Islet precursor cell (in vitro differentiated cells): Measurements from ENCODE around the gene QDPR.

Experiments
- DNase-seq: peaks from one replicate; pipeline ENCODE4 v3.0.0-alpha.2; 2018

The QDPR gene

GRCh38 chr4:17526695-17527477, 15.0 kb upstream of the QDPR start:
- no peak for DNase-seq

GRCh38 chr4:17523662-17524061, 11.8 kb upstream of the QDPR start:
- no peak for DNase-seq

GRCh38 chr4:17521595-17521994, 9.7 kb upstream of the QDPR start:
- DNase-seq: no peak

- DNase-seq: peak; percentile 77
Measured at GRCh38 chr4:17517664-17518063, 5.8 kb upstream of the QDPR start.

GRCh38 chr4:17516980-17517379, 5.1 kb upstream of the QDPR start:
- no peak for DNase-seq

- DNase-seq: no peak
Measured at GRCh38 chr4:17515445-17516407, 3.8 kb upstream of the QDPR start.

- DNase-seq: no peak
Measured at GRCh38 chr4:17514865-17515264, 3.0 kb upstream of the QDPR start, which contains the start of gene CLRN2. TSS of gene CLRN2 (plus strand) at chr4:17515165. CDS start at chr4:17515267, 102 bp downstream.

GRCh38 chr4:17512973-17513665, 1.2 kb upstream of the QDPR start:
- no peak for DNase-seq

- DNase-seq: peak; percentile 69
Measured at GRCh38 chr4:17511509-17511949, 361 bp downstream of the QDPR start.

- peak; percentile 76 for DNase-seq
Measured at GRCh38 chr4:17511051-17511450, 839 bp downstream of the QDPR start.

- no peak for DNase-seq
Measured at GRCh38 chr4:17510582-17510981, 1.3 kb downstream of the QDPR start.

- no peak for DNase-seq
Measured at GRCh38 chr4:17504081-17504480, 7.8 kb downstream of the QDPR start.

- DNase-seq: no peak
Measured at GRCh38 chr4:17502756-17503155, 9.1 kb downstream of the QDPR start.

GRCh38 chr4:17500574-17500973, 11.3 kb downstream of the QDPR start:
- DNase-seq: no peak

- no peak for DNase-seq
Measured at GRCh38 chr4:17497890-17498523, 13.9 kb downstream of the QDPR start.

GRCh38 chr4:17494258-17495190, 17.4 kb downstream of the QDPR start:
- DNase-seq: peak; percentile 87

- DNase-seq: no peak
Measured at GRCh38 chr4:17493619-17494018, 18.3 kb downstream of the QDPR start.

- no peak for DNase-seq
Measured at GRCh38 chr4:17492876-17493275, 19.0 kb downstream of the QDPR start.

GRCh38 chr4:17492058-17492741, 19.7 kb downstream of the QDPR start:
- DNase-seq: no peak

- DNase-seq: no peak
Measured at GRCh38 chr4:17491196-17491595, 20.7 kb downstream of the QDPR start.

GRCh38 chr4:17490575-17491059, 21.3 kb downstream of the QDPR start:
- peak; percentile 91 for DNase-seq
